Suprapubic skin (tissue), 3 donors: ENCODE results near the gene DNAH8.

Experiments
- EP300 ChIP-seq: sonication (generic); formaldehyde crosslinking; IDR thresholded peaks from one replicate; pipeline ENCODE4 v1.6.1; 2017; ENCODE audit warnings: antibody characterized with exemption
- TF ChIP-seq, protein P1 (sequence below), 2 donors: fragments of 200-600 bp in 1 of 2; fragments of 450-650 bp in 1 of 2; sonication (generic) in 1 of 2; IDR thresholded peaks; one replicate each; pipeline ENCODE4 v1.5.1; 2016 to 2019; ENCODE audit warnings: antibody characterized with exemption in 2 of 2, mild to moderate bottlenecking in 1 of 2, moderate library complexity in 1 of 2

- no peak for TF ChIP-seq EP300
- TF ChIP-seq, protein P1, sequence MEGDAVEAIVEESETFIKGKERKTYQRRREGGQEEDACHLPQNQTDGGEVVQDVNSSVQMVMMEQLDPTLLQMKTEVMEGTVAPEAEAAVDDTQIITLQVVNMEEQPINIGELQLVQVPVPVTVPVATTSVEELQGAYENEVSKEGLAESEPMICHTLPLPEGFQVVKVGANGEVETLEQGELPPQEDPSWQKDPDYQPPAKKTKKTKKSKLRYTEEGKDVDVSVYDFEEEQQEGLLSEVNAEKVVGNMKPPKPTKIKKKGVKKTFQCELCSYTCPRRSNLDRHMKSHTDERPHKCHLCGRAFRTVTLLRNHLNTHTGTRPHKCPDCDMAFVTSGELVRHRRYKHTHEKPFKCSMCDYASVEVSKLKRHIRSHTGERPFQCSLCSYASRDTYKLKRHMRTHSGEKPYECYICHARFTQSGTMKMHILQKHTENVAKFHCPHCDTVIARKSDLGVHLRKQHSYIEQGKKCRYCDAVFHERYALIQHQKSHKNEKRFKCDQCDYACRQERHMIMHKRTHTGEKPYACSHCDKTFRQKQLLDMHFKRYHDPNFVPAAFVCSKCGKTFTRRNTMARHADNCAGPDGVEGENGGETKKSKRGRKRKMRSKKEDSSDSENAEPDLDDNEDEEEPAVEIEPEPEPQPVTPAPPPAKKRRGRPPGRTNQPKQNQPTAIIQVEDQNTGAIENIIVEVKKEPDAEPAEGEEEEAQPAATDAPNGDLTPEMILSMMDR (IDR thresholded peaks at IDR 0.05), result no peak
Measured at GRCh38 chr6:38901802-38902522, 186.9 kb downstream of the DNAH8 start.
